Measurements from ENCODE around the gene WDR20.

The WDR20 gene

DNA sequence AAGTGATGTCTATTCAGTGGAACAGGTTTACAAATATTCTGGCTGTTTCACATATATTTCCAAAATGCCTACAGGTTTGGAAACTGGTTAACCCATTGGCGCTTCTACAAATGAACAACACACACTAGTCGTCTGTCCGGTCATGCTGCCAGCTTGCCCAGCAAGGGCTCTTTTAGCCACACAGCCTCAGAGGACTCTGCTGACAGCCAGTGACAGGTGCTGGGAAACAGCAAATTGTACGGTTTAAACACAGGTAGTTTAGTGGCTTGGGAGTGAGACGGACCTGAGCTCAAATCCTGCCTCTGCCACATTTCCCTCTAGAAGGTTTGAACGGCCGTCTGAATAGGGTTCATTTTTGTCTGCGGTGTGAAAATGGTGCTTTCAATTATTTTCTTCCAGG lies 111.5 kb downstream of the WDR20 start:
- TF ChIP-seq EZH2phosphoT487 (conservative IDR thresholded peaks at IDR 0.05; ENCODE audit: low read length) = no peak
- TF ChIP-seq, protein P1, sequence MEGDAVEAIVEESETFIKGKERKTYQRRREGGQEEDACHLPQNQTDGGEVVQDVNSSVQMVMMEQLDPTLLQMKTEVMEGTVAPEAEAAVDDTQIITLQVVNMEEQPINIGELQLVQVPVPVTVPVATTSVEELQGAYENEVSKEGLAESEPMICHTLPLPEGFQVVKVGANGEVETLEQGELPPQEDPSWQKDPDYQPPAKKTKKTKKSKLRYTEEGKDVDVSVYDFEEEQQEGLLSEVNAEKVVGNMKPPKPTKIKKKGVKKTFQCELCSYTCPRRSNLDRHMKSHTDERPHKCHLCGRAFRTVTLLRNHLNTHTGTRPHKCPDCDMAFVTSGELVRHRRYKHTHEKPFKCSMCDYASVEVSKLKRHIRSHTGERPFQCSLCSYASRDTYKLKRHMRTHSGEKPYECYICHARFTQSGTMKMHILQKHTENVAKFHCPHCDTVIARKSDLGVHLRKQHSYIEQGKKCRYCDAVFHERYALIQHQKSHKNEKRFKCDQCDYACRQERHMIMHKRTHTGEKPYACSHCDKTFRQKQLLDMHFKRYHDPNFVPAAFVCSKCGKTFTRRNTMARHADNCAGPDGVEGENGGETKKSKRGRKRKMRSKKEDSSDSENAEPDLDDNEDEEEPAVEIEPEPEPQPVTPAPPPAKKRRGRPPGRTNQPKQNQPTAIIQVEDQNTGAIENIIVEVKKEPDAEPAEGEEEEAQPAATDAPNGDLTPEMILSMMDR (IDR thresholded peaks at IDR 0.05; ENCODE audit: insufficient read depth, low read length, poor library complexity, severe bottlenecking) = no peak

DNA sequence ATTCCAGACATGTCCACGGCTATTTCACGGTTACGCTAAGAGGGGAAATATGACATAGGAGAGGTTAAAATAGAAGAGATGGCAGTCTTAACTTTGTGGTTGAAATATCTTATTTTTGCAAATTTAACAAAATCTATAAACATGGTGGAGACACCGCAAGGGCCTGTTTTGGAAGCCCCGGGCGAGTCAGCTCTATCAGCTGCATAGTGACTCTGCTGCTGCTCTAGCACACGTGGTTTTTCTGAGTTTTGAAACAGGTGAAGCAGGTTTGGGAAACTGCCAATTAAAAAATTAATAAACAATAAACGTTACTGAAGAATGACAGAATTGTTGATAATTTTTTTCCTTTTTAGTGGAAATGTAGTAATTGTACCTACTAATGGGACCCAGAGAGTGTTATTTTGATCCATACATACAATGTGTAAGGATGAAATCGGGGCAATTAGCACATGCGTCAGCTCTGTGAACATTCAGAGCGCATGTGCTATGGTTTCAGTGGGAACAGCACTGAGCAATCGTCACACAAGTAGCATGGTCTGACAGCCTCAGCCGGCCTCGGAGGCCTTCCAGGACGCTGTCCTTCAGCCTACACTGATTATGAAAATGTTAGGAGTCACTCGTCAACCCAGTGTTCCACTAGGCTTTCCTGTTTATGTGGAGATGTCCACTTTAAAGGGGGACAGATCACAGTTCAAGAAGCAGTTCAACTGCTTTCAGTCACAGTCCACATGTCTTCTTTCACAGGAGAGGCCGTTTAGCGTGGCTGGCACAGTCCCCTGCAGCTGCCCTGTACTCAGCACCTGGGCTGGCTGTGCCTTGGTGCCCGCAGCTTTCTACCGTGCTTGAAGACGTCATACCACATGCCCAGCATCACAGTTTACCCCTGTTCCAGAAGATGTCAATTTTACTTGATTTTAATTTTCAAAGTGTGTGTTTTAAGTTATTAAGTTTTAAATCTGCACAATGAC lies 113.4 kb downstream of the WDR20 start:
- H3K9ac ChIP-seq (ENCODE audit: low read length) = no peak overlapping the region
- no peak overlapping the region for H3K4me2 ChIP-seq (ENCODE audit: low read depth, low read length, poor library complexity, severe bottlenecking)
- H3K27me3 ChIP-seq (ENCODE audit: low read length) = no peaks in the 10 kb centered on the region
- no peaks in the 10 kb centered on the region for H3F3A ChIP-seq (ENCODE audit: insufficient read depth)
- H3K79me2 ChIP-seq (ENCODE audit: insufficient read depth, low read length) = no peaks in the 10 kb centered on the region
- no peak overlapping the region for H2AFZ ChIP-seq (ENCODE audit: low read depth, low read length, severe bottlenecking)
- no peaks in the 10 kb centered on the region for H3K36me3 ChIP-seq (ENCODE audit: low read length)
- no peaks in the 10 kb centered on the region for H4K20me1 ChIP-seq (ENCODE audit: low read depth, low read length)
- TF ChIP-seq, protein P1 (IDR thresholded peaks at IDR 0.05; ENCODE audit: insufficient read depth, low read length, poor library complexity, severe bottlenecking) = no peak
- no peak for TF ChIP-seq EZH2phosphoT487 (conservative IDR thresholded peaks at IDR 0.05; ENCODE audit: low read length)
- no peaks in the 10 kb centered on the region for H3K9me2 ChIP-seq (replicated peaks; ENCODE audit: insufficient read depth, low read length)
- no peaks in the 10 kb centered on the region for H3K9me3 ChIP-seq (ENCODE audit: insufficient read depth, low read length)
- no peak overlapping the region for H3K27ac ChIP-seq (ENCODE audit: low read depth, low read length)
- no peak overlapping the region for H3K4me3 ChIP-seq (ENCODE audit: insufficient read depth, low read length, poor library complexity, severe bottlenecking)

More for the DNA sequence above, 111.5 kb downstream of the WDR20 start:
- H3K27me3 ChIP-seq (ENCODE audit: low read length) = no peaks in the 10 kb centered on the region
- H3K9me2 ChIP-seq (replicated peaks; ENCODE audit: insufficient read depth, low read length) = no peaks in the 10 kb centered on the region
- H2AFZ ChIP-seq (ENCODE audit: low read depth, low read length, severe bottlenecking) = no peak overlapping the region
- no peaks in the 10 kb centered on the region for H3F3A ChIP-seq (ENCODE audit: insufficient read depth)
- H3K9ac ChIP-seq (ENCODE audit: low read length) = no peak overlapping the region
- H4K20me1 ChIP-seq (ENCODE audit: low read depth, low read length) = no peaks in the 10 kb centered on the region
- H3K4me2 ChIP-seq (ENCODE audit: low read depth, low read length, poor library complexity, severe bottlenecking) = no peak overlapping the region
- H3K36me3 ChIP-seq (ENCODE audit: low read length) = no peaks in the 10 kb centered on the region
- H3K79me2 ChIP-seq (ENCODE audit: insufficient read depth, low read length) = no peaks in the 10 kb centered on the region
- no peaks in the 10 kb centered on the region for H3K9me3 ChIP-seq (ENCODE audit: insufficient read depth, low read length)
- H3K27ac ChIP-seq (ENCODE audit: low read depth, low read length) = no peak overlapping the region
- H3K4me3 ChIP-seq (ENCODE audit: insufficient read depth, low read length, poor library complexity, severe bottlenecking) = no peak overlapping the region

DNA sequence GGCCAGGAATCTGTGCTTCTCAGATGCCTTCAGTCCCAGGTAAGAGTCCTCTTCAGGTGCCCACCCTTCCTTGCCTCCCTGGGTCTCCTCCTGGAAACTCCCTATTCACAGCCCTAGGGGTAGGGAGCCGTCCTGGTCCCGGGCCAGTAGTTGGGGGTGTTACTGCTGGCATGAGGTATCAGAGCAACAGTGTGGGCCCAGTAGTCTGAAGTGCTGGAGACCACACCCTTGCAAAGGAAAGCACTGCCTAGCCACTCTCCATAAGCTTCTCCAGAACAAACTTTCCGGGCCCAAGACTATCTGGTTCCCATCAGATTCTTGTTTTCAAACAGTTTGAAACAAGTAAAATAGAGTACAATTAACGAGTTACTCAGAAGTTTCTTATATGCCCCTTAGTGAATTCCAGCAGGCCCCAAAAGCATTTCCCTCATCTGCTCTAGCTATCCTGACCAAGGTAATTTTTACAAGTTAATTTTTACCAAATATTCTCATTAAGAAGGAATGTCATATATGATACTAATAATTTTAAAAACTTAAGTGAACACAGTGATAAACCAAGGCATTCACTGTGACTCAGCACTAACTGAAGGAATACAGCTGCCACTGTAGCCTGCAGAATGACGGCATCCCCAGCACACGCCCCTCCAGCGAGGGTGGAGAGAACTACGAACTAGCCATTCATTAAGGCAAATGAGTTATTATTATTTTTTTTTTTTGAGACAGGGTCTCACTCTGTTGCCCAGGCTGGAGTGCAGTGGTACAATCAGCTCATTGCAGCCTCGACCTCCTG lies 115.9 kb downstream of the WDR20 start:
- H3K9me3 ChIP-seq (ENCODE audit: insufficient read depth, low read length) = no peaks in the 10 kb centered on the region
- no peak overlapping the region for H3K4me3 ChIP-seq (ENCODE audit: insufficient read depth, low read length, poor library complexity, severe bottlenecking)
- H3K9ac ChIP-seq (ENCODE audit: low read length) = no peak overlapping the region
- no peaks in the 10 kb centered on the region for H3K36me3 ChIP-seq (ENCODE audit: low read length)
- H3F3A ChIP-seq (ENCODE audit: insufficient read depth) = no peaks in the 10 kb centered on the region
- H3K9me2 ChIP-seq (replicated peaks; ENCODE audit: insufficient read depth, low read length) = no peaks in the 10 kb centered on the region
- no peak overlapping the region for H2AFZ ChIP-seq (ENCODE audit: low read depth, low read length, severe bottlenecking)
- no peaks in the 10 kb centered on the region for H3K27me3 ChIP-seq (ENCODE audit: low read length)
- TF ChIP-seq, protein P1 (IDR thresholded peaks at IDR 0.05; ENCODE audit: insufficient read depth, low read length, poor library complexity, severe bottlenecking) = no peak
- no peak for TF ChIP-seq EZH2phosphoT487 (conservative IDR thresholded peaks at IDR 0.05; ENCODE audit: low read length)
- H3K79me2 ChIP-seq (ENCODE audit: insufficient read depth, low read length) = no peaks in the 10 kb centered on the region
- H3K27ac ChIP-seq (ENCODE audit: low read depth, low read length) = no peak overlapping the region
- no peak overlapping the region for H3K4me2 ChIP-seq (ENCODE audit: low read depth, low read length, poor library complexity, severe bottlenecking)
- H4K20me1 ChIP-seq (ENCODE audit: low read depth, low read length) = no peaks in the 10 kb centered on the region
